ENCODE results near the gene PCDHB11.
"Not testable (repeated sequence)": the region's sequence is repeated elsewhere in the genome, so short reads cannot be mapped to it uniquely, and the experiment has no call there.

Gene PCDHB11

DNA sequence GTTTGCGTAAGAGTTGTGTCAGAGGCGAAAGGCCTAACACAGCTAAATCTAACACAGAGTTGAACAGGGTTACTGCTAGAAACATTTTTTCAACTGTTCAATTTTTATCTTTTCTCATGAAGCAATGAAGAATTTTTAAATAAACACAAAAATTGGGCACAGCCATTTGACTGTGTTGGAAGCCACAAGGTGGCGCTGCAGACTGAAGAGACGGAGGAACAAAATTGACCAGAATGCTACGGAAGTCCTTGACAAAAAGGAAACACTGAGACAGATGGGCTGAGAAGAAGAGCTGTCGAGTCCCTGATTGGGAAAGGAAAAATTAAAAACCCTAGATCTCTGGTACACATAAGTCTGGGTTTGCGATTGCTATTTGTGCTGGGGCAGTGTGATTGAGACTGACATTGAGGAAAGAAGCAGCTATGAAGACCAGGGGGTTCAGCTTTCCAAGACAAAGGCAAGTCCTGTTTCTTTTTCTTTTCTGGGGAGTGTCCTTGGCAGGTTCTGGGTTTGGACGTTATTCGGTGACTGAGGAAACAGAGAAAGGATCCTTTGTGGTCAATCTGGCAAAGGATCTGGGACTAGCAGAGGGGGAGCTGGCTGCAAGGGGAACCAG lies 12.4 kb upstream of the PCDHB11 start, which contains the start of gene PCDHB9:
Gene PCDHB9 (plus strand): TSS at position 265 of the 616 bp plus-strand sequence. CDS start 158 bp downstream, at position 423.
- Histone ChIP-seq H3K27ac (ENCODE audit: low read depth, low read length, severe bottlenecking) (no peak within 1 kb of the TSS), H3K9me3 (ENCODE audit: control insufficient read depth, low read length) (no peaks in the 10 kb centered on the region), H3K36me3 (ENCODE audit: control insufficient read depth, insufficient read depth, low read length) (no peaks in the 10 kb centered on the region), H3K4me1 (ENCODE audit: control insufficient read depth, insufficient read depth, low read length, poor library complexity, severe bottlenecking) (no peaks in the 10 kb centered on the region), H3K4me3 (ENCODE audit: extremely low read depth, insufficient read depth, low read length, poor library complexity, severe bottlenecking) (no peak within 1 kb of the TSS)
- WGBS, 2 experiments (ENCODE audit: insufficient coverage in 2 of 2) = 44 to 47% methylated on average over 5 to 7 of the region's 9 CpGs

- H3K36me3 ChIP-seq (ENCODE audit: control insufficient read depth, insufficient read depth, low read length); H3K4me3 ChIP-seq (ENCODE audit: extremely low read depth, insufficient read depth, low read length, poor library complexity, severe bottlenecking); H3K27ac ChIP-seq (ENCODE audit: low read depth, low read length, severe bottlenecking); H3K4me1 ChIP-seq (ENCODE audit: control insufficient read depth, insufficient read depth, low read length, poor library complexity, severe bottlenecking); H3K9me3 ChIP-seq (ENCODE audit: control insufficient read depth, low read length): not testable (repeated sequence)
- 97 to 100% methylated on average over 5 to 17 of the region's 37 CpGs for WGBS, 2 experiments (ENCODE audit: insufficient coverage in 2 of 2)
Measured at GRCh38 chr5:141188682-141189081, 10.7 kb upstream of the PCDHB11 start.

GRCh38 chr5:141189131-141189530 lies 10.3 kb upstream of the PCDHB11 start:
- H3K9me3 ChIP-seq (ENCODE audit: control insufficient read depth, low read length); H3K36me3 ChIP-seq (ENCODE audit: control insufficient read depth, insufficient read depth, low read length); H3K27ac ChIP-seq (ENCODE audit: low read depth, low read length, severe bottlenecking); H3K4me1 ChIP-seq (ENCODE audit: control insufficient read depth, insufficient read depth, low read length, poor library complexity, severe bottlenecking); H3K4me3 ChIP-seq (ENCODE audit: extremely low read depth, insufficient read depth, low read length, poor library complexity, severe bottlenecking): not testable (repeated sequence)
- 84 to 97% methylated on average over 8 to 11 of the region's 35 CpGs for WGBS, 2 experiments (ENCODE audit: insufficient coverage in 2 of 2)

- Histone ChIP-seq H3K4me1 (ENCODE audit: control insufficient read depth, insufficient read depth, low read length, poor library complexity, severe bottlenecking) (no peaks in the 10 kb centered on the region), H3K36me3 (ENCODE audit: control insufficient read depth, insufficient read depth, low read length) (no peaks in the 10 kb centered on the region), H3K9me3 (ENCODE audit: control insufficient read depth, low read length) (peaks cover 4% of the 10 kb centered on the region), H3K27ac (ENCODE audit: low read depth, low read length, severe bottlenecking) (no peak within 1 kb of the TSS), H3K4me3 (ENCODE audit: extremely low read depth, insufficient read depth, low read length, poor library complexity, severe bottlenecking) (peak within 1 kb of the TSS; percentile 14)
- 24 to 31% methylated on average over 6 to 7 of the region's 10 CpGs for WGBS, 2 experiments (ENCODE audit: insufficient coverage in 2 of 2)
Measured at GRCh38 chr5:141192110-141192725, 7.2 kb upstream of the PCDHB11 start, which contains the start of gene PCDHB10. PCDHB10 (plus strand) TSS chr5:141192353; CDS start chr5:141192553, 200 bp downstream.

DNA sequence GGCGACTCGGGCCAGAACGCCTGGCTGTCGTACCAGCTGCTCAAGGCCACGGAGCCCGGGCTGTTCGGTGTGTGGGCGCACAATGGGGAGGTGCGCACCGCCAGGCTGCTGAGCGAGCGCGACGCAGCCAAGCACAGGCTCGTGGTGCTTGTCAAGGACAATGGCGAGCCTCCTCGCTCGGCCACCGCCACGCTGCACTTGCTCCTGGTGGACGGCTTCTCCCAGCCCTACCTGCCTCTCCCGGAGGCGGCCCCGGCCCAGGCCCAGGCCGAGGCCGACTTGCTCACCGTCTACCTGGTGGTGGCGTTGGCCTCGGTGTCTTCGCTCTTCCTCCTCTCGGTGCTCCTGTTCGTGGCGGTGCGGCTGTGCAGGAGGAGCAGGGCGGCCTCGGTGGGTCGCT lies 5.1 kb upstream of the PCDHB11 start:
- H3K4me1 ChIP-seq (ENCODE audit: control insufficient read depth, insufficient read depth, low read length, poor library complexity, severe bottlenecking); H3K4me3 ChIP-seq (ENCODE audit: extremely low read depth, insufficient read depth, low read length, poor library complexity, severe bottlenecking); H3K9me3 ChIP-seq (ENCODE audit: control insufficient read depth, low read length); H3K27ac ChIP-seq (ENCODE audit: low read depth, low read length, severe bottlenecking); H3K36me3 ChIP-seq (ENCODE audit: control insufficient read depth, insufficient read depth, low read length): not testable (repeated sequence)
- 76 to 97% methylated on average over 5 to 13 of the region's 37 CpGs for WGBS, 2 experiments (ENCODE audit: insufficient coverage in 2 of 2)

GRCh38 chr5:141196363-141196762 lies 3.1 kb upstream of the PCDHB11 start:
- 78 to 80% methylated on average over 1 of the region's 3 CpGs for WGBS, 2 experiments (ENCODE audit: insufficient coverage in 2 of 2)
- H3K4me1 ChIP-seq (ENCODE audit: control insufficient read depth, insufficient read depth, low read length, poor library complexity, severe bottlenecking) = no peaks in the 10 kb centered on the region
- no peak overlapping the region for H3K27ac ChIP-seq (ENCODE audit: low read depth, low read length, severe bottlenecking)
- H3K4me3 ChIP-seq (ENCODE audit: extremely low read depth, insufficient read depth, low read length, poor library complexity, severe bottlenecking) = no peak overlapping the region
- H3K36me3 ChIP-seq (ENCODE audit: control insufficient read depth, insufficient read depth, low read length) = no peaks in the 10 kb centered on the region
- peaks cover 8% of the 10 kb centered on the region for H3K9me3 ChIP-seq (ENCODE audit: control insufficient read depth, low read length)

DNA sequence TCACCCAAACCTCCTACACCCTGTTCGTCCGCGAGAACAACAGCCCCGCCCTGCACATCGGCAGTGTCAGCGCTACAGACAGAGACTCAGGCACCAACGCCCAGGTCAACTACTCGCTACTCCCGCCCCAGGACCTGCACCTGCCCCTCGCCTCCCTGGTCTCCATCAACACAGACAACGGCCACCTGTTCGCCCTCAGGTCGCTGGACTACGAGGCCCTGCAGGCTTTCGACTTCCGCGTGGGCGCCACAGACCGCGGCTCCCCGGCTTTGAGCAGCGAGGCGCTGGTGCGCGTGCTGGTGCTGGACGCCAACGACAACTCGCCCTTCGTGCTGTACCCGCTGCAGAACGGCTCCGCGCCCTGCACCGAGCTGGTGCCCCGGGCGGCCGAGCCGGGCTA lies 1.7 kb downstream of the PCDHB11 start:
- 97 to 98% methylated on average over 6 to 11 of the region's 38 CpGs for WGBS, 2 experiments (ENCODE audit: insufficient coverage in 2 of 2)
- not testable (repeated sequence) for H3K27ac ChIP-seq (ENCODE audit: low read depth, low read length, severe bottlenecking); H3K4me1 ChIP-seq (ENCODE audit: control insufficient read depth, insufficient read depth, low read length, poor library complexity, severe bottlenecking); H3K4me3 ChIP-seq (ENCODE audit: extremely low read depth, insufficient read depth, low read length, poor library complexity, severe bottlenecking); H3K36me3 ChIP-seq (ENCODE audit: control insufficient read depth, insufficient read depth, low read length); H3K9me3 ChIP-seq (ENCODE audit: control insufficient read depth, low read length)

- not testable (repeated sequence) for H3K36me3 ChIP-seq (ENCODE audit: control insufficient read depth, insufficient read depth, low read length); H3K4me1 ChIP-seq (ENCODE audit: control insufficient read depth, insufficient read depth, low read length, poor library complexity, severe bottlenecking); H3K4me3 ChIP-seq (ENCODE audit: extremely low read depth, insufficient read depth, low read length, poor library complexity, severe bottlenecking); H3K9me3 ChIP-seq (ENCODE audit: control insufficient read depth, low read length); H3K27ac ChIP-seq (ENCODE audit: low read depth, low read length, severe bottlenecking)
- WGBS, 2 experiments (ENCODE audit: insufficient coverage in 2 of 2) = 95 to 97% methylated on average over 27 to 28 of the region's 35 CpGs
Measured at GRCh38 chr5:141201646-141202045, 2.2 kb downstream of the PCDHB11 start.

DNA sequence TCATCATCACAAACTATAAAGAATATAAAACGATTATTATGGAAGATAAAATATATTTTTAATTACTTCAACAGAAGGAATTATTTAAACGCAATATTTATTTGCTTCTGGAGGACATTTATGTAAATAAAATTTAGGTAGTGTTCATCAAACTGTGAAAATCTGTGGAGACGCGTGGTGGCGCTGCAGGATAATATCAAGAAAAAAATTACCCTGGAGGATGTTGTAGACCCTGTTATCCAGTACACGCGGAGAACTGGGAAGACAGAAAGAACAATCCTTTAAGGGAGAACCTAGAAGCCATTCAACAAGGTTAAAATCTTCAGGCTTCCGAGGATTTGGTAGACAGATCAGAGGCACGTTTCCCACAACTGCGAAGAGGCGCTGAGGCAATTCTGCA lies 9.1 kb downstream of the PCDHB11 start, which contains the start of gene PCDHB12:
Gene PCDHB12 (plus strand): TSS at position 242 of the 400 bp plus-strand sequence. CDS start 189 bp downstream, outside the sequence.
- H3K36me3 ChIP-seq (ENCODE audit: control insufficient read depth, insufficient read depth, low read length) = no peaks in the 10 kb centered on the region
- WGBS, 2 experiments (ENCODE audit: insufficient coverage in 2 of 2) = 77 to 84% methylated on average over 9 of the region's 11 CpGs
- H3K9me3 ChIP-seq (ENCODE audit: control insufficient read depth, low read length) = no peaks in the 10 kb centered on the region
- H3K27ac ChIP-seq (ENCODE audit: low read depth, low read length, severe bottlenecking) = no peak within 1 kb of the TSS
- H3K4me3 ChIP-seq (ENCODE audit: extremely low read depth, insufficient read depth, low read length, poor library complexity, severe bottlenecking) = no peak within 1 kb of the TSS
- H3K4me1 ChIP-seq (ENCODE audit: control insufficient read depth, insufficient read depth, low read length, poor library complexity, severe bottlenecking) = no peaks in the 10 kb centered on the region

GRCh38 chr5:141210281-141210680 lies 10.9 kb downstream of the PCDHB11 start:
- not testable (repeated sequence) for H3K36me3 ChIP-seq (ENCODE audit: control insufficient read depth, insufficient read depth, low read length); H3K9me3 ChIP-seq (ENCODE audit: control insufficient read depth, low read length); H3K4me1 ChIP-seq (ENCODE audit: control insufficient read depth, insufficient read depth, low read length, poor library complexity, severe bottlenecking); H3K4me3 ChIP-seq (ENCODE audit: extremely low read depth, insufficient read depth, low read length, poor library complexity, severe bottlenecking); H3K27ac ChIP-seq (ENCODE audit: low read depth, low read length, severe bottlenecking)
- 91 to 98% methylated on average over 19 to 22 of the region's 39 CpGs for WGBS, 2 experiments (ENCODE audit: insufficient coverage in 2 of 2)

DNA sequence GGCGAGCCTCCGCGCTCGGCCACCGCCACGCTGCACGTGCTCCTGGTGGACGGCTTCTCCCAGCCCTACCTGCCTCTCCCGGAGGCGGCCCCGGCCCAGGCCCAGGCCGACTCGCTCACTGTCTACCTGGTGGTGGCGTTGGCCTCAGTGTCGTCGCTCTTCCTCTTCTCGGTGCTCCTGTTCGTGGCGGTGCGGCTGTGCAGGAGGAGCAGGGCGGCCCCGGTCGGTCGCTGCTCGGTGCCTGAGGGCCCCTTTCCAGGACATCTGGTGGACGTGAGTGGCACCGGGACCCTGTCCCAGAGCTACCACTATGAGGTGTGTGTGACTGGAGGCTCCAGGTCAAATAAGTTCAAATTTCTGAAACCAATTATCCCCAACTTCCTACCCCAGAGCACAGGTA lies 11.4 kb downstream of the PCDHB11 start:
- H3K27ac ChIP-seq (ENCODE audit: low read depth, low read length, severe bottlenecking); H3K36me3 ChIP-seq (ENCODE audit: control insufficient read depth, insufficient read depth, low read length); H3K4me3 ChIP-seq (ENCODE audit: extremely low read depth, insufficient read depth, low read length, poor library complexity, severe bottlenecking); H3K9me3 ChIP-seq (ENCODE audit: control insufficient read depth, low read length); H3K4me1 ChIP-seq (ENCODE audit: control insufficient read depth, insufficient read depth, low read length, poor library complexity, severe bottlenecking): not testable (repeated sequence)
- whole genome bisulfite sequencing, 2 experiments (ENCODE audit: insufficient coverage in 2 of 2) = 93 to 97% methylated on average over 12 to 13 of the region's 27 CpGs

Data from mesodermal cell (in vitro differentiated cells).